Measurements from ENCODE around the gene DENND11. TPM values are rescaled to one million over a fixed set of nuclear protein-coding genes. Genes with fewer than 3 reads are reported as not detected.

The DENND11 gene
- total and polyA plus RNA-seq, 2 donors (not counting 1 experiment from before 2014, with no cell fraction given): 26.4 to 79.5 TPM

GRCh38 chr7:141722529-141722928 lies 20.6 kb upstream of the DENND11 start:
- Histone ChIP-seq H4K20me1 (ENCODE audit: control insufficient read depth, insufficient read depth, low read length, poor library complexity, severe bottlenecking) (no peaks in the 10 kb centered on the region), H3K9me3 (ENCODE audit: control extremely low read depth in 1 of 3, control insufficient read depth in 2 of 3, insufficient read depth in 1 of 3, low read length in 2 of 3) (no peaks in the 10 kb centered on the region), H3K27ac (ENCODE audit: low read length in 2 of 2) (no peak overlapping the region), H2AFZ (ENCODE audit: insufficient read depth, low read depth, low read length, poor library complexity, severe bottlenecking) (no peak overlapping the region), H3K36me3 (replicated peaks in 1 of 2; ENCODE audit: control extremely low read depth in 1 of 2, control insufficient read depth in 1 of 2, extremely low read depth in 1 of 2, insufficient read depth in 2 of 2, low read length in 1 of 2) (no peaks in the 10 kb centered on the region), H3K79me2 (ENCODE audit: control insufficient read depth, insufficient read depth, low read length) (no peaks in the 10 kb centered on the region), H3K9ac (ENCODE audit: low read length) (no peak overlapping the region), H3K4me3 (ENCODE audit: control extremely low read depth in 1 of 5, extremely low read depth in 1 of 5, insufficient read depth in 1 of 5, low read depth in 2 of 5, low read length in 4 of 5) (no peak overlapping the region), H3K4me2 (replicated peaks; ENCODE audit: low read depth, low read length, poor library complexity, severe bottlenecking) (no peak overlapping the region), H3K27me3 (replicated peaks in 1 of 4; ENCODE audit: control extremely low read depth in 1 of 4, control insufficient read depth in 3 of 4, insufficient read depth in 4 of 4, low read length in 3 of 4) (no peaks in the 10 kb centered on the region), H3K4me1 (ENCODE audit: control insufficient read depth in 2 of 2, insufficient read depth in 2 of 2, low read length in 2 of 2) (no peaks in the 10 kb centered on the region)
- no peaks in the 10 kb centered on the region for H3K9me3 Mint-ChIP-seq (ENCODE audit: insufficient read depth)
- POLR2A ChIA-PET: no interaction called here
- no peaks in the 10 kb centered on the region for H3K27me3 Mint-ChIP-seq
- DNase-seq (no peak), ATAC-seq (ENCODE audit: low read depth) (no peak)
- H3K4me1 Mint-ChIP-seq: no peaks in the 10 kb centered on the region
- no CpG with 5 or more reads among the region's 2 CpGs for WGBS (ENCODE audit: insufficient coverage)
- H3K4me3 Mint-ChIP-seq: no peak overlapping the region
- intact Hi-C loops (cut with micrococcal nuclease): no loop called here
- no peak overlapping the region for H3K27ac Mint-ChIP-seq
- CTCF ChIA-PET: no interaction called here
- TF ChIP-seq, protein P1, sequence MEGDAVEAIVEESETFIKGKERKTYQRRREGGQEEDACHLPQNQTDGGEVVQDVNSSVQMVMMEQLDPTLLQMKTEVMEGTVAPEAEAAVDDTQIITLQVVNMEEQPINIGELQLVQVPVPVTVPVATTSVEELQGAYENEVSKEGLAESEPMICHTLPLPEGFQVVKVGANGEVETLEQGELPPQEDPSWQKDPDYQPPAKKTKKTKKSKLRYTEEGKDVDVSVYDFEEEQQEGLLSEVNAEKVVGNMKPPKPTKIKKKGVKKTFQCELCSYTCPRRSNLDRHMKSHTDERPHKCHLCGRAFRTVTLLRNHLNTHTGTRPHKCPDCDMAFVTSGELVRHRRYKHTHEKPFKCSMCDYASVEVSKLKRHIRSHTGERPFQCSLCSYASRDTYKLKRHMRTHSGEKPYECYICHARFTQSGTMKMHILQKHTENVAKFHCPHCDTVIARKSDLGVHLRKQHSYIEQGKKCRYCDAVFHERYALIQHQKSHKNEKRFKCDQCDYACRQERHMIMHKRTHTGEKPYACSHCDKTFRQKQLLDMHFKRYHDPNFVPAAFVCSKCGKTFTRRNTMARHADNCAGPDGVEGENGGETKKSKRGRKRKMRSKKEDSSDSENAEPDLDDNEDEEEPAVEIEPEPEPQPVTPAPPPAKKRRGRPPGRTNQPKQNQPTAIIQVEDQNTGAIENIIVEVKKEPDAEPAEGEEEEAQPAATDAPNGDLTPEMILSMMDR (IDR thresholded peaks at IDR 0.05): no peak
- TF ChIP-seq EZH2 (IDR thresholded peaks at IDR 0.05; ENCODE audit: borderline replicate concordance, insufficient read depth, low read depth, low read length, poor library complexity, severe bottlenecking): no peak

- no peak overlapping the region for H3K9ac ChIP-seq (ENCODE audit: low read length)
- H3K4me2 ChIP-seq (replicated peaks; ENCODE audit: low read depth, low read length, poor library complexity, severe bottlenecking): no peak overlapping the region
- no peaks in the 10 kb centered on the region for H3K27me3 ChIP-seq (replicated peaks in 1 of 4; ENCODE audit: control extremely low read depth in 1 of 4, control insufficient read depth in 3 of 4, insufficient read depth in 4 of 4, low read length in 3 of 4)
- H3K27ac ChIP-seq (ENCODE audit: low read length in 2 of 2): no peak overlapping the region
- no peaks in the 10 kb centered on the region for H3K36me3 ChIP-seq (replicated peaks in 1 of 2; ENCODE audit: control extremely low read depth in 1 of 2, control insufficient read depth in 1 of 2, extremely low read depth in 1 of 2, insufficient read depth in 2 of 2, low read length in 1 of 2)
- H2AFZ ChIP-seq (ENCODE audit: insufficient read depth, low read depth, low read length, poor library complexity, severe bottlenecking): no peak overlapping the region
- CTCF ChIA-PET: no interaction called here
- TF ChIP-seq EZH2 (IDR thresholded peaks at IDR 0.05; ENCODE audit: borderline replicate concordance, insufficient read depth, low read depth, low read length, poor library complexity, severe bottlenecking): no peak
- TF ChIP-seq, protein P1 (IDR thresholded peaks at IDR 0.05): no peak
- ATAC-seq (ENCODE audit: low read depth) (no peak), DNase-seq (no peak)
- no peaks in the 10 kb centered on the region for H3K4me1 ChIP-seq (ENCODE audit: control insufficient read depth in 2 of 2, insufficient read depth in 2 of 2, low read length in 2 of 2)
- Mint-ChIP-seq H3K27me3 (no peaks in the 10 kb centered on the region), H3K9me3 (ENCODE audit: insufficient read depth) (no peaks in the 10 kb centered on the region), H3K4me1 (no peaks in the 10 kb centered on the region), H3K27ac (no peak overlapping the region), H3K4me3 (no peak overlapping the region)
- H3K4me3 ChIP-seq (ENCODE audit: control extremely low read depth in 1 of 5, extremely low read depth in 1 of 5, insufficient read depth in 1 of 5, low read depth in 2 of 5, low read length in 4 of 5): no peak overlapping the region
- H3K9me3 ChIP-seq (ENCODE audit: control extremely low read depth in 1 of 3, control insufficient read depth in 2 of 3, insufficient read depth in 1 of 3, low read length in 2 of 3): no peaks in the 10 kb centered on the region
- no peaks in the 10 kb centered on the region for H4K20me1 ChIP-seq (ENCODE audit: control insufficient read depth, insufficient read depth, low read length, poor library complexity, severe bottlenecking)
- intact Hi-C loops (cut with micrococcal nuclease): no loop called here
- 83% methylated on average over 1 of the region's 1 CpG for WGBS (ENCODE audit: insufficient coverage)
- POLR2A ChIA-PET: no interaction called here
- no peaks in the 10 kb centered on the region for H3K79me2 ChIP-seq (ENCODE audit: control insufficient read depth, insufficient read depth, low read length)
Measured at GRCh38 chr7:141717450-141717849, 15.5 kb upstream of the DENND11 start.
